Measurements from ENCODE around the gene C1orf159.
A peak's percentile ranks its signal among the peaks of the same experiment; 100 is the strongest.

GRCh38 chr1:1122078-1122811 lies 6.4 kb upstream of the C1orf159 start:
- TF ChIP-seq CTCF (conservative IDR thresholded peaks at IDR 0.05 in 1 of 2, IDR thresholded peaks at IDR 0.05 in 1 of 2; ENCODE audit: low read depth in 1 of 2, low read length in 2 of 2) (peak; percentile 67 to 78), EZH2 (IDR thresholded peaks at IDR 0.05; ENCODE audit: low read length, missing control alignments) (no peak)
